Measurements from ENCODE around the gene EHMT1. TPM values are rescaled to one million over a fixed set of nuclear protein-coding genes. Genes with fewer than 3 reads are reported as not detected.
A peak's percentile ranks its signal among the peaks of the same experiment; 100 is the strongest.
"Not testable (repeated sequence)": the region's sequence is repeated elsewhere in the genome, so short reads cannot be mapped to it uniquely, and the experiment has no call there.

EHMT1 gene
- total and polyA plus RNA-seq, 2 donors (not counting 1 experiment from before 2014, with no cell fraction given): 101 to 394 TPM

DNA sequence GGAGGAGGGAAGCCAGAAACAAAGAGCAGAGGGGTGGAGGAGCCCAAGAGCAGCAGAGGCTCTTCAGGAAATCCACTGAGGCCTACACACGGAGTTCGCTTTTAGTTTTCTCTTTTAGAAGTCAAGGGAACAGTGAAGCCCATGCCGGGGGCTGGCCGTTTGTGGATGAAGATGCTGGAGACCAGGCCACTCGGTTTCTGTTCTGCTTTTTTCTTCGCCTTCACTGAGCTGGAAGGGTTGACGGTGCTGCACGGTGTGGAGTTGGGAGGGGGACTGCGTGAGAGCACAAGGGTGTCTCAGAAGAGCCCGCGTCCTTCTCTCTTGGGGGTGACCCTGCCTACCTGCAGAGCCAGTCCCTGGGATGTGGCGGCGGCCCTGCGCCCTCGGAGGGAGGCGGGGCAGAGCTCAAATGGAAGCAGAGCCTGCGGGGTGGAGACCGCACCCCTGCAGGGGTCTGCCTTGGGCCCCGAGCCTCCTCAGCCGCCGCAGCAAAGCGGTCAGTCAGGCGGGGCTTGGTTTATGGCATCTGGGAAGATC lies 190.3 kb downstream of the EHMT1 start:
- ChIA-PET POLR2A (no interaction called here), CTCF (interaction anchor here (0.6 to 1.3 kb wide), 2 partner anchors 136 to 741 kb away, joined by 4 to 6 read pairs; no protein-coding TSS in a partner anchor)
- peak overlapping the region; percentile 61 for H3K27ac Mint-ChIP-seq
- H4K20me1 ChIP-seq (ENCODE audit: control insufficient read depth, insufficient read depth, low read length, poor library complexity, severe bottlenecking): no peaks in the 10 kb centered on the region
- no peaks in the 10 kb centered on the region for H3K9me3 Mint-ChIP-seq (ENCODE audit: insufficient read depth)
- H2AFZ ChIP-seq (ENCODE audit: insufficient read depth, low read depth, low read length, poor library complexity, severe bottlenecking): no peak overlapping the region
- H3K4me1 Mint-ChIP-seq: peaks cover 20% of the 10 kb centered on the region
- H3K4me3 Mint-ChIP-seq: no peak overlapping the region
- H3K9ac ChIP-seq (ENCODE audit: low read length): no peak overlapping the region
- WGBS (ENCODE audit: insufficient coverage): 70% methylated on average over 23 of the region's 23 CpGs
- intact Hi-C loops (cut with micrococcal nuclease): loop anchor here (5.0 kb wide), 1 partner anchor 62 kb away; no protein-coding TSS in a partner anchor
- peaks cover 2 to 39% of the 10 kb centered on the region in 2 experiments for H3K36me3 ChIP-seq (replicated peaks in 1 of 2; ENCODE audit: control extremely low read depth in 1 of 2, control insufficient read depth in 1 of 2, extremely low read depth in 1 of 2, insufficient read depth in 2 of 2, low read length in 1 of 2)
- H3K4me3 ChIP-seq (ENCODE audit: control extremely low read depth in 1 of 5, extremely low read depth in 1 of 5, insufficient read depth in 1 of 5, low read depth in 2 of 5, low read length in 4 of 5): no peak overlapping the region
- H3K79me2 ChIP-seq (ENCODE audit: control insufficient read depth, insufficient read depth, low read length): no peaks in the 10 kb centered on the region
- H3K27me3 Mint-ChIP-seq: no peaks in the 10 kb centered on the region
- peak; percentile 95 for ATAC-seq (ENCODE audit: low read depth)
- H3K27me3 ChIP-seq (replicated peaks in 1 of 4; ENCODE audit: control extremely low read depth in 1 of 4, control insufficient read depth in 3 of 4, insufficient read depth in 4 of 4, low read length in 3 of 4): no peaks in the 10 kb centered on the region
- H3K27ac ChIP-seq (ENCODE audit: low read length in 2 of 2): no peak overlapping the region
- H3K4me1 ChIP-seq (ENCODE audit: control insufficient read depth in 2 of 2, insufficient read depth in 2 of 2, low read length in 2 of 2): peaks cover 0 to 10% of the 10 kb centered on the region in 2 donors
- peak overlapping the region; percentile 21 for H3K4me2 ChIP-seq (replicated peaks; ENCODE audit: low read depth, low read length, poor library complexity, severe bottlenecking)
- TF ChIP-seq, protein P1, sequence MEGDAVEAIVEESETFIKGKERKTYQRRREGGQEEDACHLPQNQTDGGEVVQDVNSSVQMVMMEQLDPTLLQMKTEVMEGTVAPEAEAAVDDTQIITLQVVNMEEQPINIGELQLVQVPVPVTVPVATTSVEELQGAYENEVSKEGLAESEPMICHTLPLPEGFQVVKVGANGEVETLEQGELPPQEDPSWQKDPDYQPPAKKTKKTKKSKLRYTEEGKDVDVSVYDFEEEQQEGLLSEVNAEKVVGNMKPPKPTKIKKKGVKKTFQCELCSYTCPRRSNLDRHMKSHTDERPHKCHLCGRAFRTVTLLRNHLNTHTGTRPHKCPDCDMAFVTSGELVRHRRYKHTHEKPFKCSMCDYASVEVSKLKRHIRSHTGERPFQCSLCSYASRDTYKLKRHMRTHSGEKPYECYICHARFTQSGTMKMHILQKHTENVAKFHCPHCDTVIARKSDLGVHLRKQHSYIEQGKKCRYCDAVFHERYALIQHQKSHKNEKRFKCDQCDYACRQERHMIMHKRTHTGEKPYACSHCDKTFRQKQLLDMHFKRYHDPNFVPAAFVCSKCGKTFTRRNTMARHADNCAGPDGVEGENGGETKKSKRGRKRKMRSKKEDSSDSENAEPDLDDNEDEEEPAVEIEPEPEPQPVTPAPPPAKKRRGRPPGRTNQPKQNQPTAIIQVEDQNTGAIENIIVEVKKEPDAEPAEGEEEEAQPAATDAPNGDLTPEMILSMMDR (IDR thresholded peaks at IDR 0.05): no peak
- TF ChIP-seq EZH2 (IDR thresholded peaks at IDR 0.05; ENCODE audit: borderline replicate concordance, insufficient read depth, low read depth, low read length, poor library complexity, severe bottlenecking): no peak
- DNase-seq: peak; percentile 61
- no peaks in the 10 kb centered on the region for H3K9me3 ChIP-seq (ENCODE audit: control extremely low read depth in 1 of 3, control insufficient read depth in 2 of 3, insufficient read depth in 1 of 3, low read length in 2 of 3)

DNA sequence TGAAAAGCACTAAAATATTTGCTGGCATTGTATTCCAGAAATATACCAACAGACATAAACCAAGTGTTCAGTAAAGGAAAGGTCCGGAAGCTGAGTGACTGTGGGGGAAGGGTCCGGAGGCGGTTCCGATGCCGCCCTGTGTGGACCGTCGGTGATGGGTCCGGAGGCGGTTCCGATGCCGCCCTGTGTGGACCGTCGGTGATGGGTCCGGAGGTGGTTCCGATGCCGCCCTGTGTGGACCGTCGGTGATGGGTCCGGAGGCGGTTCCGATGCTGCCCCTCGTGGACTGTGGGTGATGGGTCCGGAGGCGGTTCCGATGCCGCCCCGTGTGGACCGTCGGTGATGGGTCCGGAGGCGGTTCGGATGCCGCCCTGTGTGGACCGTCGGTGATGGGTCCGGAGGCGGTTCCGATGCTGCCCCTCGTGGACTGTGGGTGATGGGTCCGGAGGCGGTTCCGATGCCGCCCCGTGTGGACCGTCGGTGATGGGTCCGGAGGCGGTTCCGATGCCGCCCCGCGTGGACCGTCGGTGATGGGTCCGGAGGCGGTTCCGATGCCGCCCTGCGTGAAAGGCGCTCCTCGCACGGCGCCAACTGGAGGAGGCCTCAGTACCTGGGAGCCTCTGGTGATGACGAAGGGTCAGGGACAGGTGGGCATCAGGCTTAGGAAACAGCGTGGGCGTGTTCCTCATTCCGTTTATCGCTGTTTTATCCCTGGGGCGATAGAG lies 191.1 kb downstream of the EHMT1 start:
- not testable (repeated sequence) for H3K27ac Mint-ChIP-seq
- intact Hi-C loops (cut with micrococcal nuclease): loop anchor here (5.0 kb wide), 1 partner anchor 63 kb away; no protein-coding TSS in a partner anchor
- peaks cover 19% of the 10 kb centered on the region for H3K4me1 Mint-ChIP-seq

More for the DNA sequence above, 191.1 kb downstream of the EHMT1 start:
- H3K27me3 Mint-ChIP-seq; H4K20me1 ChIP-seq (ENCODE audit: control insufficient read depth, insufficient read depth, low read length, poor library complexity, severe bottlenecking); H3K79me2 ChIP-seq (ENCODE audit: control insufficient read depth, insufficient read depth, low read length); H3K4me2 ChIP-seq (replicated peaks; ENCODE audit: low read depth, low read length, poor library complexity, severe bottlenecking); H2AFZ ChIP-seq (ENCODE audit: insufficient read depth, low read depth, low read length, poor library complexity, severe bottlenecking); ATAC-seq (ENCODE audit: low read depth); DNase-seq; H3K27me3 ChIP-seq (replicated peaks in 1 of 4; ENCODE audit: control extremely low read depth in 1 of 4, control insufficient read depth in 3 of 4, insufficient read depth in 4 of 4, low read length in 3 of 4); H3K9me3 ChIP-seq (ENCODE audit: control extremely low read depth in 1 of 3, control insufficient read depth in 2 of 3, insufficient read depth in 1 of 3, low read length in 2 of 3); H3K9ac ChIP-seq (ENCODE audit: low read length); H3K27ac ChIP-seq (ENCODE audit: low read length in 2 of 2); H3K9me3 Mint-ChIP-seq (ENCODE audit: insufficient read depth); H3K4me3 Mint-ChIP-seq; H3K4me3 ChIP-seq (ENCODE audit: control extremely low read depth in 1 of 5, extremely low read depth in 1 of 5, insufficient read depth in 1 of 5, low read depth in 2 of 5, low read length in 4 of 5); POLR2A ChIA-PET: not testable (repeated sequence)
- Histone ChIP-seq H3K36me3 (replicated peaks in 1 of 2; ENCODE audit: control extremely low read depth in 1 of 2, control insufficient read depth in 1 of 2, extremely low read depth in 1 of 2, insufficient read depth in 2 of 2, low read length in 1 of 2) (peaks cover 2 to 44% of the 10 kb centered on the region in 2 experiments), H3K4me1 (ENCODE audit: control insufficient read depth in 2 of 2, insufficient read depth in 2 of 2, low read length in 2 of 2) (peaks cover 0 to 10% of the 10 kb centered on the region in 2 donors)
- WGBS (ENCODE audit: insufficient coverage): 98% methylated on average over 27 of the region's 69 CpGs
- CTCF ChIA-PET: interaction anchor here (0.6 to 1.3 kb wide), 2 partner anchors 137 to 742 kb away, joined by 4 to 6 read pairs; no protein-coding TSS in a partner anchor
